IPS-20b (cell line): ENCODE measurements around the gene PDPN.

Experiments used
- H3K27ac ChIP-seq: one replicate; pipeline ENCODE4 v1.5.1; 2013; ENCODE audit warnings: low read length
- H3K27me3 ChIP-seq: 2 replicates; pipeline ENCODE4 v1.6.1; 2013; ENCODE audit warnings: mild to moderate bottlenecking, low read length, inconsistent platforms; ENCODE audit not compliant: insufficient read depth
- H3K36me3 ChIP-seq: 2 replicates; pipeline ENCODE4 v1.6.1; 2013; ENCODE audit warnings: low read depth, mild to moderate bottlenecking, inconsistent platforms, low read length, moderate library complexity; ENCODE audit not compliant: insufficient read depth
- H3K4me1 ChIP-seq: 2 replicates; pipeline ENCODE4 v1.6.1; 2013; ENCODE audit warnings: mild to moderate bottlenecking, control low read depth, inconsistent platforms, low read length, moderate library complexity; ENCODE audit not compliant: insufficient read depth
- H3K4me3 ChIP-seq: 2 replicates; pipeline ENCODE4 v1.5.1; 2013; ENCODE audit warnings: mild to moderate bottlenecking, low read length, inconsistent platforms
- H3K9ac ChIP-seq: 2 replicates; pipeline ENCODE4 v1.6.1; 2013; ENCODE audit warnings: low read depth, mild to moderate bottlenecking, inconsistent platforms, low read length, moderate library complexity
- H3K9me3 ChIP-seq: 2 replicates; pipeline ENCODE4 v1.6.1; 2013; ENCODE audit warnings: mild to moderate bottlenecking, low read depth, low read length, inconsistent platforms; ENCODE audit not compliant: insufficient read depth

The PDPN gene

DNA sequence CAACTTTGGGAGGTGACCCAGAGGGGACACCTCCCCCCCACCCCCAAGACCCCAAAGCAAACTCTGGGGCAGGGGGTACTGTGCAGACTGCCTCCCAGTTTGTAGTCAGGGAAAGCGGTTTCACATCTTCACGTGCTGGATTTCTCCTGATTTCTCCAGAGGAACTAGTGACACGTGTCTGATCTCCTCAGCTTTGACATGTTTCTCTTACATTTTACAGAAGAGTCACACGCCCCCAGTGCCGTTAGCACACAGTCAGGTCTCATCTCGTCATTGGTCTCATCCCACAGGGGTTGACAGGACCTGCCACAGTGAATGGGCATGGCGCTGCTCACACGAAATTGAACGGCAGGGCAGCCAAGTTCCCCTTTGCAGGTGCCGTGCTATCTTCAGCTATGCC lies 11.8 kb downstream of the PDPN start:
- Histone ChIP-seq H3K27ac (no peak overlapping the region), H3K27me3 (no peaks in the 10 kb centered on the region), H3K4me1 (peaks cover 13% of the 10 kb centered on the region), H3K36me3 (peaks cover 38% of the 10 kb centered on the region), H3K9me3 (no peaks in the 10 kb centered on the region), H3K9ac (no peak overlapping the region), H3K4me3 (no peak overlapping the region)

DNA sequence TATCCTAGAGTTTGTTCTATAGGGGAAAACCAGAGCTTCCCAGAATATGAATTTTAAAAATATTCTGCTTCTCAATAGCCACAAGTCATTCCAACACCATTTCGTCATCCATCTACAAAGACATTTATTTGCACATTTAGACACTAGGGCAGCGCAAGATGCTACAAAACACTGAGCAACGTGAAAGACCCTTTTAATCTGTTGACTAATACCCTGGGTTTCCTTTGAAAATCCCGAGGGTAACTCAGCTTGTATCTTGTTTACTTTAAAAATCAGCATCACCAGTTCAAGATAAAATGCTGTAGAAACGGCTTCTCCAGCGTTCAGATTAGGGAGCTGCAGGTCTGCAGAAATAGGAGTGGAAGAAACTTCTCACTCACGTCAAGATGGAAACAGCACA lies 13.5 kb downstream of the PDPN start:
- peaks cover 13% of the 10 kb centered on the region for H3K4me1 ChIP-seq
- peaks cover 29% of the 10 kb centered on the region; the same call in 1 of the 2 replicates for H3K36me3 ChIP-seq
- H3K27ac ChIP-seq: no peak overlapping the region
- H3K9ac ChIP-seq: no peak overlapping the region
- H3K4me3 ChIP-seq: no peak overlapping the region
- no peaks in the 10 kb centered on the region for H3K9me3 ChIP-seq
- no peaks in the 10 kb centered on the region for H3K27me3 ChIP-seq

DNA sequence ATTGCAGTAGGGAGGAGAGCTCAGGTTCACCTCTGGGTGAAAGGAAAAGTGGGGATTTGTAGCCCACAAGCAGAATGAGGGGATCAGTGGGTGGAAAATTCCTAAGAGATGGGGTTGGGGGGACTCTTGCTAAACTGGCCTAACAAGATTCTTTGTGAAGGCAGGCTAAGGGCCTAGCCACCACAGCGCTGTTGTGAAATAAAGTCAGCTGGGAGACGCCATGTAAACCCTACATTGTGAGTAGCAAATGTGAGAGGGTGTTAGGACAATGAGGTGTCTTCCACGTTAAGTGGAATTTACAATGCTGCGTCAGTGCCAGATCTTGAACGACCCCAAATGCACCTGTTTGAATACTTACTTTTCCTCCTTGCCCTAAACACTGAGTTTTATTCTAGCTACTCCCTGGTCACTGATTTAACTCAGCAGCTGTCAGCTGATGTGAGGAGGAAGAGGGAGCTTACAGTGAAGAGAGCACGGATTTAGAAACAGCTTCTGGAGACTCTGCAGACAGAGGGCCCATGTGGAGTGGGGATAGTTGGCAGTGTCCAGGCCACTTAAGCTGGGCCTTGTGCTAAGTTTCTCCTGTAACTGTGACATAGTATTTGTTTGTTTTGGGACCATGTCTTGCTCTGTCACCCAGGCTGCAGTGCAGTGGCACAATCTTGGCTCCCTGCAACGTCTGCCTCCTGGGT lies 17.3 kb downstream of the PDPN start:
- Histone ChIP-seq H3K9me3 (no peaks in the 10 kb centered on the region), H3K9ac (no peak overlapping the region), H3K36me3 (peaks cover 20% of the 10 kb centered on the region; the same call in 1 of the 2 replicates), H3K4me3 (no peak overlapping the region), H3K27me3 (no peaks in the 10 kb centered on the region), H3K27ac (no peak overlapping the region), H3K4me1 (peaks cover 11% of the 10 kb centered on the region; the same call in 1 of the 2 replicates)

DNA sequence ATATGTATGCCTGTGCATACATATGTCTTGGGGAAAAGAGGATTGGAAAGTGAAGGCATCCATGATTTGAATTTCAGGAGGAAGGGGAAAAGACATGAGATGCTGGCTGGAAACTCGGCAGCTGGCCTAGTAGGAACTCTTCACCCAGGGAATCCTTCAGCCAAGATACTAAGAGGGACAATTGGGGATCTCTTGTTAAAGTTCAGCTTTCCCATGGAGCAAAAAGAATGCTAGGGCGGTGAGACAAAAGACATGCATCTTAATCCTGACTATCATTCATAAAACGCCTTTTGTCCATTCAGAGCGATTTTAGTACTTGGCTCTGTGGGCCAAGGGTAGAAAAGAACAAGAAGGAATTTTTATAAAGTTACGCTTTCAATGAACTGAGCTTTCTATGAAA lies 20.5 kb downstream of the PDPN start:
- H3K9me3 ChIP-seq: no peaks in the 10 kb centered on the region
- no peak overlapping the region for H3K27ac ChIP-seq
- H3K4me3 ChIP-seq: no peak overlapping the region
- no peak overlapping the region for H3K9ac ChIP-seq
- peaks cover 11% of the 10 kb centered on the region; the same call in 1 of the 2 replicates for H3K4me1 ChIP-seq
- H3K27me3 ChIP-seq: no peaks in the 10 kb centered on the region
- H3K36me3 ChIP-seq: peaks cover 29% of the 10 kb centered on the region

DNA sequence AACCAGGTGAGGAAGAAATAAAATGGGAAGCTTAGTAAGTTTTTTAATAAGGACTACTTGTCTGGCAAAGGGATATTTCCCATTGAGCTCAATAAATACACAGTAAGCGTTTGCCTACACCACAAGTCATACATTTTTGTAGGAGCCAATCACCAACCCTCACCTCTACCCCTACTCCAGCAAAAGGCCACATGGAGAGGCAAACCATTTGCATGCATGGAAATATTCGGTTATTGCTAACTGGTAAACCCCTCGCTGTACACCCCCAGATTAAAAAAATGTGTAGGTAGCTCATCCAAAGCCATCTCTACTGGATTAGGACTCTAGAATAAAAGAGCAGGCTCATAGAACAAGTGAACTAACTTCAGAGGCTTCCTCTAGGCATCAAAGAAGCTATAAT lies 21.1 kb downstream of the PDPN start:
- H3K27me3 ChIP-seq: no peaks in the 10 kb centered on the region
- H3K27ac ChIP-seq: no peak overlapping the region
- H3K4me3 ChIP-seq: no peak overlapping the region
- peaks cover 11% of the 10 kb centered on the region; the same call in 1 of the 2 replicates for H3K4me1 ChIP-seq
- H3K9ac ChIP-seq: no peak overlapping the region
- H3K9me3 ChIP-seq: no peaks in the 10 kb centered on the region
- peaks cover 35% of the 10 kb centered on the region for H3K36me3 ChIP-seq

DNA sequence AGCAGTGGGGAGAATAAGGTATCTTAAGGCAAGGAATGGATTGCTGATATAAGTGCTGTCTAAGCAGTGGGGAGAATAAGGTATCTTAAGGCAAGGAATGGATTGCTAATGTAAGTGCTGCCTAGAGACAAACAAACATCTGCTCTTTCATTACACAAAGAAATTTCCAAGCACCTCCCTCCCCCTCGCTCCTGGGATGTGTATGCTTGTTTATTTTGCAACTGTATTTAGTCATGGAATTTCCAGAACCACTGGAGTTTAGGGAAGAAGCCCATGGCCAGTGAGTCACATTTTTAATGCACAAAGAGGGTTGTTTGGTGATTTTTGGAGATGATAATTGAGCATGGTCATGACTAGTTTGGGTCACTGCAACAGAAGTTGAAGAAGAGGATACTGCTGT lies 21.5 kb downstream of the PDPN start:
- H3K9me3 ChIP-seq: no peaks in the 10 kb centered on the region
- H3K27me3 ChIP-seq: no peaks in the 10 kb centered on the region
- H3K9ac ChIP-seq: no peak overlapping the region
- peaks cover 39% of the 10 kb centered on the region for H3K36me3 ChIP-seq
- no peak overlapping the region for H3K4me3 ChIP-seq
- peaks cover 11% of the 10 kb centered on the region; the same call in 1 of the 2 replicates for H3K4me1 ChIP-seq
- H3K27ac ChIP-seq: no peak overlapping the region

DNA sequence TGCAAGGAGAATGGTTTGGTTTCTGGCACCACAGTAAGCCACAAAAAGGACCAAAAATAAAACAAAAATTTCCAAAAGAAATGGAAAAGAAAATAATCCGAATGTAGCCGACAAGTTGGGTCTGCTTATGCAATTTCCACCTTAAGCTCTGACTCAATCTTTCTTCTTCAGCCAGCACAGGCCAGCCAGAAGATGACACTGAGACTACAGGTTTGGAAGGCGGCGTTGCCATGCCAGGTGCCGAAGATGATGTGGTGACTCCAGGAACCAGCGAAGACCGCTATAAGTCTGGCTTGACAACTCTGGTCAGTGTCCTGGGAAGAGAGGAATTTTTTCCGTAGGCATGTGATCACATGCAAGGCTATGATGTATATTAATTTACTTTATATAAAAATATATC lies 23.4 kb downstream of the PDPN start:
- Histone ChIP-seq H3K9ac (no peak overlapping the region), H3K4me1 (peaks cover 11% of the 10 kb centered on the region; the same call in 1 of the 2 replicates), H3K9me3 (no peaks in the 10 kb centered on the region), H3K4me3 (no peak overlapping the region), H3K36me3 (peaks cover 51% of the 10 kb centered on the region), H3K27me3 (no peaks in the 10 kb centered on the region), H3K27ac (no peak overlapping the region)

DNA sequence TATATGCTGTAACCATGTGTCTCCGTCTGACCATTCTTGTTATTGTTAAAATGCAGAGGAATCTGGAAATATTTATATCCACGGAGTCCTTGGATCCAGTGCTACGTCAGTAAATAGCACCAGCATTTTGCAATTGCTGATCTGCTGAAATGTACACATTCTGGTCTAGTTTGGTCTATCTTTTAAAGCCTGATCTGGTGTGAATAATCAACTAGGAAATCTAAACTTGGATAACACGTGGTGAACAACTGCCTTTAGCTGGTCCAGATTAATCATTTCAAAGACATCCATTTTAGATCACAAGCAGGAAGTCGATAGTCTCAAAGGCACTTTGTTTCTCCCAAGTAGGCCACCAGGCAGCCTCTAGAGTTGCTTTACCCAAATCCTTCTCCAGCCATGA lies 32.6 kb downstream of the PDPN start:
- H3K36me3 ChIP-seq: peaks cover 60% of the 10 kb centered on the region
- H3K4me3 ChIP-seq: no peak overlapping the region
- no peak overlapping the region for H3K9ac ChIP-seq
- peaks cover 7% of the 10 kb centered on the region; the same call in 1 of the 2 replicates for H3K4me1 ChIP-seq
- H3K27me3 ChIP-seq: no peaks in the 10 kb centered on the region
- no peaks in the 10 kb centered on the region for H3K9me3 ChIP-seq
- H3K27ac ChIP-seq: no peak overlapping the region

DNA sequence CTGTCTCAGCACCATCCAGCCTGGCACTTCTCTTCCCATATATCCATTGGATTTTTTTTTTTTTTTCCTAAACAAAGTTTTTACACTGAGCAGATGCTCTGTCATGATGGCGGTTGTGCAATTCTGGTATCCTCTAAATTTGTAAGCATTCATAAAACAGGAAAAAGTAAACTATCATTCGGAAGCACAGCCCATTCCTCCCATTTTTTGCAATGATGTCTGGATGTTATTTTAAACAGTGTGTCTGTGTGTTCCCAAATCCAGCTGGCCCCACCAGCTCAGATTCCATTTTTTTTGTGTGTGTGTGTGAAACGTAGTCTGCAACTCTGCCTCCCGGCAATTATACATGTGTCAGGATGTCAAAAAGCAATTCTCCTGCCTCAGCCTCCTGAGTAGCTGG lies 33.5 kb downstream of the PDPN start:
- Histone ChIP-seq H3K27me3 (no peaks in the 10 kb centered on the region), H3K27ac (no peak overlapping the region), H3K36me3 (peaks cover 51% of the 10 kb centered on the region), H3K9me3 (no peaks in the 10 kb centered on the region), H3K4me1 (peaks cover 7% of the 10 kb centered on the region; the same call in 1 of the 2 replicates), H3K4me3 (no peak overlapping the region), H3K9ac (no peak overlapping the region)

DNA sequence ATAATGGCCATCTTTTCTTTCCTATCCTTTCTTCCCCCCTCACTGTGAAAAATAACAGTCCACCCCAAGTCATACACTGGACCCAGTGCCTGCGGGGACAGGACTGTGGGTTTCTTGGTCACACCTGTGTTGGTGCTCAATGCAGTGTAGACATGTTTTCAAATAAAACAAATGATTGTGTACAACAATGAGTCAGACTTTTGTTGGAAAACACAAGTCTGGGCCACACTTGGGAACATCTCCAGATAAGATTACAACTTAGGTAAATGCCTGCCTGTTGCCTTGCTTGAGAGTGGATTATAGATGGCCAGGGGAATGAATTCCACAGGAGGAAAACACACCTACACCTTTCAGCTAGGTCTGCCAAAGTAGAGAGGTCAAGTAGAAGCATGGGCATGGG lies 34.1 kb downstream of the PDPN start:
- H3K27me3 ChIP-seq: no peaks in the 10 kb centered on the region
- no peak overlapping the region for H3K27ac ChIP-seq
- H3K9ac ChIP-seq: no peak overlapping the region
- H3K36me3 ChIP-seq: peaks cover 46% of the 10 kb centered on the region
- no peaks in the 10 kb centered on the region for H3K9me3 ChIP-seq
- peaks cover 7% of the 10 kb centered on the region; the same call in 1 of the 2 replicates for H3K4me1 ChIP-seq
- H3K4me3 ChIP-seq: no peak overlapping the region

DNA sequence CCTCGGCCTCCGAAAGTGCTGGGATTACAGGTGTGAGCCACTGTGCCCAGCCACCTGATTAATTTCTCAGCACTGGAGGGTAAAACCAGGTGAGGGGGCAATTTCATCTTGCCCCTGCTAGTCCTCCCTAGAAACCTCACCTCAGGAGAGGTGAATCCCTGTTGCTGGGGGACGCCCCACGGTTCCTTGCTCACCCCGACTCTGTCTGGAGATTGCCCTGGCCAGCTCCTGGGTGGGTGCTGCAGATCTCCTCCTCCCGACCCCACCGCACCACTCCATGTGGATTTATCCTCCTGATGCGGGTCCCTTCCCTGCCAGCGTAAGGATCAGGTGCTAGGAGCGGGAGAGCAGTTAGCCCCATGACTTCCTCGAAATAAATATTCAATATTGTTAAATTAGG lies 34.9 kb downstream of the PDPN start:
- no peaks in the 10 kb centered on the region for H3K27me3 ChIP-seq
- no peak overlapping the region for H3K9ac ChIP-seq
- H3K27ac ChIP-seq: no peak overlapping the region
- H3K36me3 ChIP-seq: peaks cover 46% of the 10 kb centered on the region
- H3K9me3 ChIP-seq: no peaks in the 10 kb centered on the region
- H3K4me3 ChIP-seq: no peak overlapping the region
- H3K4me1 ChIP-seq: peaks cover 7% of the 10 kb centered on the region; the same call in 1 of the 2 replicates

DNA sequence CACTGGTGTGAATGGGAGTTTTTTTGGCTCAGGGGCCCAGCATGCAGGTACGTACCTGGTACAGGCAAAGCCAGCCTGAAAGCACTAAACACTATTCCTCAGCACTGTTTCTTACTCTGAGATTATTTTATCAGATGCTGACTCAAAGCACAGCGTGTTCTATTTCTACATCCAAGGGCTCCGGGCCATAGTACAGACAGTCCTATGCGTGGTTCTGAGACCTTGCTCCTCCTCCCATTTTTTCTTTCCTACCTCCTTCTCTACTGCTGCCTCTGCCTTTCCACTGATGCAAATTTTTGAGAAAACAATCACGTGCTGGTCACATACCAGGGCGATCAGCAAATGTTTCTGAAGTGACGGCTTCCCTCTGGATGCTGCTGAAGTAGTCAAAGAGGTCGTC lies 36.3 kb downstream of the PDPN start:
- no peak overlapping the region for H3K27ac ChIP-seq

More for the DNA sequence above, 36.3 kb downstream of the PDPN start:
- no peaks in the 10 kb centered on the region for H3K27me3 ChIP-seq
- no peaks in the 10 kb centered on the region for H3K9me3 ChIP-seq
- no peak overlapping the region for H3K4me3 ChIP-seq
- H3K4me1 ChIP-seq: peaks cover 7% of the 10 kb centered on the region; the same call in 1 of the 2 replicates
- peaks cover 32% of the 10 kb centered on the region for H3K36me3 ChIP-seq
- H3K9ac ChIP-seq: no peak overlapping the region
